GM12878 (cell line): ENCODE measurements around the gene PRTN3.

ENCODE experiments used
- CTCF ChIP-seq, 3 experiments: IDR thresholded peaks in 2 of 3; conservative IDR thresholded peaks in 1 of 3; 2 replicates each; pipeline ENCODE4 v1.5.1; 2011; ENCODE audit warnings: low read depth in 3 of 3, low read length in 3 of 3, mild to moderate bottlenecking in 3 of 3, control low read depth in 2 of 3, moderate library complexity in 2 of 3, inconsistent platforms in 1 of 3, mixed read lengths in 1 of 3; ENCODE audit not compliant: control insufficient read depth in 2 of 3, insufficient read depth in 1 of 3; ENCODE audit errors: extremely low read depth in 1 of 3
- EP300 ChIP-seq, 2 experiments: fragments of 150-350 bp in 1 of 2; IDR thresholded peaks; 2 replicates each; pipeline ENCODE4 v1.6.1; 2011 to 2012; ENCODE audit warnings: low read depth in 2 of 2, low read length in 2 of 2, borderline replicate concordance in 1 of 2, improper control_type of control experiment in 1 of 2, inconsistent platforms in 1 of 2; ENCODE audit not compliant: control insufficient read depth in 1 of 2
- GABPA ChIP-seq: IDR thresholded peaks from 2 replicates; pipeline ENCODE4 v1.6.1; 2014; ENCODE audit warnings: antibody characterized with exemption, low read depth, mild to moderate bottlenecking, inconsistent platforms
- MAX ChIP-seq: IDR thresholded peaks from 2 replicates; pipeline ENCODE4 v1.6.1; 2012; ENCODE audit warnings: low read depth, low read length, improper control_type of control experiment
- YBX1 ChIP-seq: fragments of 450-650 bp; IDR thresholded peaks from 2 replicates; pipeline ENCODE4 v1.6.1; 2016; ENCODE audit warnings: antibody characterized with exemption

- no peak for TF ChIP-seq YBX1
- no peak for TF ChIP-seq CTCF (IDR thresholded peaks at IDR 0.05 in 2 of 3, conservative IDR thresholded peaks at IDR 0.05 in 1 of 3; ENCODE audit: control insufficient read depth in 2 of 3, extremely low read depth in 1 of 3, insufficient read depth in 1 of 3, low read depth in 3 of 3, low read length in 3 of 3)
- no peak for TF ChIP-seq EP300 (IDR thresholded peaks at IDR 0.05; ENCODE audit: borderline replicate concordance in 1 of 2, control insufficient read depth in 1 of 2, low read depth in 2 of 2, low read length in 2 of 2)
- TF ChIP-seq GABPA = no peak
- TF ChIP-seq MAX = no peak
Measured at GRCh38 chr19:810077-810855, 30.5 kb upstream of the PRTN3 start.
